ENCODE results near the gene POLRMT.
A peak's percentile ranks its signal among the peaks of the same experiment; 100 is the strongest.
"Not testable (repeated sequence)": the region's sequence is repeated elsewhere in the genome, so short reads cannot be mapped to it uniquely, and the experiment has no call there.

Gene POLRMT

DNA sequence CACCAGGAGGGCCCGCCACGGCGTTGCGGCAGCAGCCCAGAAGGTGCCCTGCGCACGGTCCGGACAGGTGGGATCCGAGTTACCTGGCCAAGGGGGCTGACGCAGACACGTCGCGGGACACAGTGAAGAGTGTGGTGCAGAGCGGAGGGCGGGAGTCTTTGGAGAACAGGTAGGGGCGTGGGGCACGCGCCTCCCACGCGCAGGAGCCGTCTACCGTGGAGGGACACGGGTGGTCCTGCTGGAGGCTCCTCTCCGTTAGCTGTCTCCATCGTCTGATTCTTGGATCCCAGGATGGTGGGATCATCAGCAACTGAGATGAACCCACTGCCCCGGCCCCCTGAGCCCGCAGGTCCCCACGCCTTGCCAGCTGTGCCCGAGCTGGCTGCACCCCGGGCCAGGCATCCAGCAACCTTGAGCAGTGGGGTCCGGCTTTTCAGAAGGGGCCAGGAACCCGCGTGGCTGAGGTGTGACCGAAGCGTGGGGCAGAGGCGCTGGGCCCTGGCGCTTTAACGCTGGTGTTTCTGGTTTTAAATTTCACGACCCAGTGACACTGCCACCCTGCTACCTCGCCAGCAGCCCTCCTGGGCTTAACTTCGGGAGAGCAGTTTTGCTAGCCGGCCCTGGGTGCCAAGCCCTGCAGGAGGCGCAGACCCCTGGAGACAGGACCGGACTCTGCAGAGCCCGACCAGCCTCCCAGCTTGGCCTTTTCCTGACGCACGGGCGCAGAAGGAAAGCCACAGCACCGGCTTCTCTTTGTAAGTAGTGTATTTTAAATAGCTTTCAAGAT is 13.6 kb upstream of the POLRMT start:
- no peak for DNase-seq

DNA sequence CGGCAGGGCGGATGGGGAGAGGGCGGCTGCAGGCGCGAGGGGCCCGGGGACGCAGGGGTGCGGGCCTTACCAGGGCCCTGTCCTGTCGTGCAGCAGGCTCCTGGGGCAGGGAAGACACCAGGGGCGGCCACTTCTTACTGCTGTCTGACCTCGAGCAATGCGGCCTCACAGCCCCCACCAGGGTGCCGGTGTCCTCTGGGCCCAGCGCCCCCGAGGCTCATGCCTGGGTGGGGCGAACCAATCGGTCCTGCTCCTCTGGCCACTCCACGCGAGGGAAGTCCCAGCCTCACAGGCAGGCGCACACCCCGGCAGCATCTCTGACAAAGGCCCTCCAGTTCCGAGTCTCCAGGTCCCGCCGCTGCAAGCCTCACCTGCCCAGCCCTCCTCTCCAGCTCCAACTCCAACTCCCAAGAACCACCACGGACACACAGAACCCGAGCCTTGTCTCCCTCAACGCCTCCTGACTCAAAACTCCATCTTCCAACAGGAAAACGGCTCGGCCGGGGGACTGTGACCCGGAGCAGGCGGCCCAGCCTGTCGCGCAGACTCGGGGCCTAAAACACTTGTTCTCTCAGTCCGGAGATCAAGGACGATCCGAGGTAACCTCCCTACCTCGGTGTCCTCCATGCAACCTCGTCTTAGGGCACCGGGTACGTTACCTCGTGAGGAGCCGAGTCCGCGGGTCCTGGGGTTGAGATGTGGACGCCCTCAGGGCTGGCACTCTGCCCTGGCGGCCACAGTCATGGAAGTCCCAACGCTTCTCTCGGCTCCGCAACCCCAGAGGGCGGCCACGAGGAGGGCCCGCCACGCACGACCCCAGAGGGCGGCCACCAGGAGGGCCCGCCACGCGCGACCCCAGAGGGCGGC is 12.8 kb upstream of the POLRMT start:
- DNase-seq, result no peak

DNA sequence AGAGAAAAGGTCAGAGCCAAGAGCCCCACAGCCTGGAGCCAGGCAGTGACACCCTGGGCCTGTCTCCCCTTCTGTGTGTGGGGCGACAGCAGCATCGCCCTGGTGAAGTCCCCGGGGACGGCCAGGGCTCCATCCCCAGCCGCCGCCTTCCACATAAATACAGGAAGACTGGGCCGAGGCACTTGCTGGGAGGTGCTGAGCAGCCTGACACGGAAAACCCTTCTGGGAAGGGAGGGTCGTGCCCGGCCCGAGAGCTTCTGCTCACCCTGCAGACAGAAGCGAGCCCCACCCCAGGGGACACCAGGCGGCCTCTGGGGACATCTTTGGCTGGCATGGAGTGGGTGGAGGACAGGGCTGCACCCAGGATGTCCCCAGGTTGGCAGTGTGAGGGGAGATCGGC is 11.5 kb upstream of the POLRMT start:
- no peak for DNase-seq

DNA sequence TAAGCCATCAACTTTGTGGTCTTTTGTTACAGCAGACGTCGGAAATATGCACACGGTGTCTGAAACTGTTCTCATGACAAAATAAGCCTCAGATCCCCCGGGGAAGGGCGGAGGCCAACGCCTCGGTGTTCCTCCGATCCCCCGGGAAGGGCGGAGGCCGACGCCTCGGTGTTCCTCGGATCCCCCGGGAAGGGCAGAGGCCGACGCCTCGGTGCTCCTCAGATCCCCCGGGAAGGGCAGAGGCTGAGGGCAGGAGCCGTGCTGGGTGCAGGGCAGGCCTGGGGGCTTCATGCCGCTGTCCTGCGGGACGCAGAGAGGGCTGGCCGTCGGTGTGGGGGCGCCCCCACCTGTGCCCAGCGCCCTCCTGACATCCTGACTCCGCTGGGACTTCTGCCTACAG is 11.0 kb upstream of the POLRMT start:
- DNase-seq, result no peak

DNA sequence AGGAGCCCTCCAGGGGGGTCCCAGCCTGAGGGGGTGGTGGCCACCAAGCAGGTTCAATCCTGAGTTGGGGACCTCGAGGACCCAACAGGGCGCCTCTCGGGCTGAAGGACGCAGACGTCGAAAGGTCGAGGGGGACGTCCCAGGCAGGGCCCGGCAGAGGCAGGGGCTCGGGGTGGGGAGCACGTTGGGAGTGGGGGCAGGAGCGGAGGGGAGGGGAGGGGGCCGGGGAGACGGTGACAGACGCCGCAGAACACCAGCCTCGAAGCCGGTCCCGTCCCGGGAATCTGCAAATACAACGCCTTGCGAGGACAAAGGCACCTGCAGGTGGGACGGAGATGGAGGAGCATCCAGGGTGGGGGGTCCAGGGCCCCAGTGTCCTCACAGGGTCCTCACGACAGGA is 10.4 kb upstream of the POLRMT start:
- DNase-seq, result no peak

DNA sequence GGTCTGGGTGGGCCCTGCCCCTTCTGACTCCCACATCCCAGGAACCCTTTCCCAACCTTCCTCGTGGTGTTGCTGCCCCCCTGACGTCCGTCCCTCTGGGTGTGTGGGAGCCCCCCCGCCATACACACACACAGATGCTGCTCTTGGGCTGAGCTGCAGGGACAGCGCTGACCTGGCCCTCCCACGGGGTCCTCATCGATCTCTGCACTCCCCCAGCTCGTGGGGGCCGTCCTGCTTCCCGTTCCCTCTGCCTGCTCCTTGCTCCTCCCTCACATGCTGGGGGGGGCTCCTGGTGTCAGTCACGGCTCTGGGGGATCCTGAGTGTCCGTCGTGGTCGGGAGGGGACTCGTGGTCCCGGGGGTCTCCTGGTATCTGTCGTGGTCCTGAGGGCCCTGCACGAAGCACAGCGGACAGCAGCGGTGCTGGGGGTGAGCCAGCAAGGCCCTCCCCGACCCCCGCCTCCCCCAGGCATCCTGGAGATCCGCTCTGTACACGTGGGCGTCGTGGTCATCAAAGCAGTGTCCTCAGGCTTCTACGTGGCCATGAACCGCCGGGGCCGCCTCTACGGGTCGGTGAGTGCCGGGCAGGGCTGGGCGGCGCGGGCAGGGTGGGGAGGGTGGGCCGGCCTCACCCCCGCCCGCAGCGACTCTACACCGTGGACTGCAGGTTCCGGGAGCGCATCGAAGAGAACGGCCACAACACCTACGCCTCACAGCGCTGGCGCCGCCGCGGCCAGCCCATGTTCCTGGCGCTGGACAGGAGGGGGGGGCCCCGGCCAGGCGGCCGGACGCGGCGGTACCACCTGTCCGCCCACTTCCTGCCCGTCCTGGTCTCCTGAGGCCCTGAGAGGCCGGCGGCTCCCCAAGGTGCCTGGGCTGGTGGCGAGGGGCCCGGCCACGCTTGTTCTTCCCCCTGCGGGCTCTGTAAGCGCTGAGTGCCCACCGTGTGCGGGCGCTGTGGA is 9.7 kb upstream of the POLRMT start:
- no peak for DNase-seq

DNA sequence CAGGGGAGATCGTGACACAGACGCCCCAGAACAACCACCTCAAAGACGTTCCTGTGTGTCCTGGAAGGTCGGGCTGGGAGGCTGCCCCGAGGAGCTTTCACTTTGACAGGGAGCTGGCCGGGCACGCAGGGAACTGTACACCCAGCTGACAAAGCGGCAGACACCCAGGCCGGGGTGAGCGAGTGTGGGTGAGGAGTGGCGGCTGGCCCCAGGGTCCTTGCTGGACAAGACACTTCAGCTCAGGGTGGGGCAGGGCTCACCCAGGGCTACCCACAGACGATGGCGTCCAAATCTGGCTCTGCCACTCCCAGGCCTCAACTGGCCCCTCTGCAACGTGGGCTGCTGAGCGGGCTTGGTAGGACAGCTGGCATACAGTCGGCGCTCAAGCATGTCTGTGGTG is 8.4 kb upstream of the POLRMT start:
- no peak for DNase-seq

DNA sequence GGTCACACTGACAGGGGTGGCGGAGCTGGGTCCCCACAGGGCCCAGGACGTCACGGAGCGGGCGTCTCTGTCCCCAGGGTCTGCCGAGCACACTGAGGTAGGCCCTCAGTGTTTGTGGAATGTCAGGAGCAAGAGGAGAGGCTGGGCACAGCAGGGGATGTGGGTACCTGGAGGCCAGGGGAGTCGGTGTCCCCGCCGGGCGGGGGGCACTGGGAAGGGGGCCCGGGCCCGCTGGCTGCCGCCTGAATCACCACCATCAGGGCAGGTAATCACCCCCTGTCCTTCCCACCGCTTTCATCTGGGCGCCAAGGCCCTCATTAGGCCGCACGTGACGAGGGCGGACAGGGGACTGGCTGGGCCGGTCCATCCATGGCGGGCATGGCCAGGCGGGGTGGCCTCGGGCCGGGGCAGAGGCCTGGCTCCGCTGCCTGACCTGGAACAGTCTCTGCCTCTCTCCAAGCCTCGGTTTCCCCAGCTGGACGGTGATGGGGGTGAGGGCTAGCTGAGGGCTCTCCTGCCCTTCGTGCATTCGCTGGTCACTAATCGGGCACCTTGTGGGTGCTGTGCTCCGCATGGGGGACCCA is 7.4 kb upstream of the POLRMT start:
- no peak for DNase-seq

DNA sequence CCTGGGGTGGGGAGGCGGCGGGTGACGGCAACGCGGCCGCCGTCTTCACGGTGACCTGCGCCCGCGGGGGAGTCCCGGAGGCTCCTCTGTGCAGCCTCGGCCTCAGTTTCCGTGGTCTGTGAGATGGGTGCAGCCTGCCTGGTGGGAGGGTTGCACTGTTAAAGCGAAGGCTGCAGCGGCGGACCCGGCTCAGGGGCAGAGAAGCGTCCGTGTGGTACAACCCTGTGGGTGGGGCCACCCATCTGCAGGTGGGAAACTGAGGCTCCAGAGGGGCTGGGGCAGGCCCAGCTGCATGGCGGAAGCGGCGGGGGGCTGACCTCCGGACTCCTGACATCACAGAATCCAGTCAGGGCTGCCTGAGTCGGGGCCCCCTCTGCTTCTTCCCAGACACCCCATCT is 6.8 kb upstream of the POLRMT start:
- DNase-seq, result no peak

DNA sequence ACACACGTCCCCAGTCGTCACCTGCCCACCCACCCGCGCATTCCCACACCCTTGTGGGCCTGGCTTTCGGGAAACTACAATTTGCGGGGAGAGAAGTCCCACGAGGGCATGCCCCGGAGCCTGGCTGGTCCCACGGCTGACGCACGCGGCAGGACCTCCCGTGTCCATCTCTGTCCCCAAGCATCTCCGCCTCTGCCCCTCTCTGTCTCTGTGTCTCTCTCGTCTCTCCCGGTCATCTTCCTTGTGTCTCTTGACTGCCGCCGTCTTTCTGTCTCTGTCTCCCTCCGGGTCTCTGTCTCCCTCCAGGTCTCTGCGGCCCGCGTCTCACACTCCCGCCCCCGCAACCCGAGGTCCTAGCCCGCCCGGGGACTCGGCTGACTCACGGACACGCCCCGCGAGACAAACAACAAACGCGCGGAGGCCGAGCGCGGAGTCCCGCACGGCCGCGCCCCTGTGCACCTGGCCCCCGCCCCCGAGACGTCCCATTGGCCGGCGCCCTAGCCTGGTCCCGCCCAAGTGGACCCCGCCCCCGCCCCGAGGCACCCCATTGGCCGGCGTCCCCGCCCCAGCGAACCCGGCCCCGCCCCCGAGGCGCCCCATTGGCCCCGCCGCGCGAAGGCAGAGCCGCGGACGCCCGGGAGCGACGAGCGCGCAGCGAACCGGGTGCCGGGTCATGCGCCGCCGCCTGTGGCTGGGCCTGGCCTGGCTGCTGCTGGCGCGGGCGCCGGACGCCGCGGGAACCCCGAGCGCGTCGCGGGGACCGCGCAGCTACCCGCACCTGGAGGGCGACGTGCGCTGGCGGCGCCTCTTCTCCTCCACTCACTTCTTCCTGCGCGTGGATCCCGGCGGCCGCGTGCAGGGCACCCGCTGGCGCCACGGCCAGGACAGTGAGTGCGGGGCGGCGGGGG is 6.2 kb upstream of the POLRMT start, which contains the start of gene FGF22:
TSS of gene FGF22 (plus strand) at position 627 of the 908 bp plus-strand sequence. CDS start at position 674, 47 bp downstream.
- peak; percentile 25 for DNase-seq

DNA sequence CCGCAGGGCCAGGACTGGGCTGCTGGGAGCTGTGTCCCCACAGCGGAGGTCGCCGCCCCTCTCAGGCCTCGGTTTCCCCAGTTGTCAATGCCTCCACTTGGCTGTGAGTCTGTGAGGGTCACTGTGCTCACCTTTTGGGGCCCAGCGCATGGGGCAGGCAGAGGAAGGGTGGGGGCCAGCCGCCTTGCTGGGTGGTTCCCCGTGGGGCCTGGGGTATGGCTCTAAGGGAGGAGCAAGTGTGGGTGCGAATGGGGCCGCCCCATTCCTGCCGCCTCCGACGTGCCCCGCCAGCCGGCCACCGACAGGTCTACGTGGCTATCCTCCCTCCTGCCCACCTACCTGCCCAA is 5.5 kb upstream of the POLRMT start:
- no peak for DNase-seq

DNA sequence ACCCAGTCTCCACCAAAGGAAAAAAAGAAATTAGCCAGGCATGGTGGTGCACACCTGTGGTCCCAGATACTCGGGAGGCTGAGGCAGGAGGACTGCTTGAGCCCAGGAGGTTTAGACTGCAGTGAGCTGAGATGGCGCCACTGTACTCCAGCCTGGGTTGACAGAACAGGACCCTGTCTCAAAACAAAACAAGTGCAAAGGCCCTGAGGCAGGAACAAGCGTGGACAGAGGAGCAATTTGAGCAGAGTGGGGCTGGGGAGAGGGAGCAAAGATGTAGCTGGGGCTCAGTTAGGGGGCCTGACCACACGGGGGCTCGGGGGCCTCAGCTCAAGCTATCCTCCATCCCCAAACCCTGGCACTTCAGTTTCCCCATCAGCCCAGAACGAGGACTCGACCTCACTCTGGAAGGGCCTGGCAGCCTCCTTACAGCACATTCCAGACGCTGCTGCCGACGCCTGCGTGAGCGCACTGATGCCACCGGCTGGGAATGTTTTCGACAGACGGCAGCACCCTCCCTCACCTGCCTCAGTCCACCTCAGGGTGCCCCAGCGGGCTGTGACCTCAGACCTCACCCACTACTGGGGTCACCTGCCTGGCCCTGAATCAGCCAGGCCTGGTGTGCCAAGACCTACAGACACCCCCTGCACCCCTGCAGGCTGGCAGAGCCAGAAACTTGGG is 1.8 kb upstream of the POLRMT start:
- DNase-seq, result no peak

DNA sequence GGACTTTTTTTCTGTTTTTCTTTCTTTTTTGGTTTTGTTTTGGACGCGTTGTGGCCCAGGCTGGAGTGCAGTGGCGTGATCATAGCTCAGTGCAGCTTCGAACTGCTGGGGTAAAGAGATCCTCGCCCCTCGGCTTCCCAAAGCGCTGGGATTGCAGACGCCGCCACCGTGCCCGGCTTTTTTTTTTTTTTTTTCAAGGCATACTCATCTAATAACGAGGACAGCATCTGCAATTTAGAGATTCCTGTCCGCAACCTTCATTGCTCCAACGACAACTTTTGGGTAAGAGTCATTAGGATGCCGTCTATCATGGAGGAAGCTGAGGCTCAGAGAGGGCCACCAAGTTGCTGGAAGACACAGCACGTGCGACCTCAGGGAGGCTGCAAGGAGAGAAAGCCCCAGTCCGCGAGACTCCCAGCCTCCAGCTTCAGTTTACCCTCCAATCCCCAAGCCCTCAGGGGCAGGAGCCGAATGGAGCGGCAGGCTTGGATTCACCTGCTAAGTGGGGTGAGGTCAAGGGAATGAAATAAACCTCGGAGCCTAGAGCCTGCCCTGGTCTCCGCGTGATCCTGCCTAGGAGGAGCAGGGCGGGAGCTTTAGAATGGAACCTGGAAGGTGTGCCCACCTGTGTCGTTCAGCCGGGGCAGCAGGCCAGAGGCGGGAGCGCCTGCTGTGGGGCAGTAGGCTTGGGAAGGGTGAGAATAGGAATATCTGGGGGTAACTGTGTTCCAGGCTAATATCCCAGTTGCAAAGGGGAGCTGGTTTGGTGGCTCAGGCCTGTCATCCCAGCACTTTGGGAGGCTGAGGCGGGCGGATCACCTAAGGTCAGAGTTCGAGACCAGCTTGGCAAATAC is 676 bp upstream of the POLRMT start:
- DNase-seq, result no peak

DNA sequence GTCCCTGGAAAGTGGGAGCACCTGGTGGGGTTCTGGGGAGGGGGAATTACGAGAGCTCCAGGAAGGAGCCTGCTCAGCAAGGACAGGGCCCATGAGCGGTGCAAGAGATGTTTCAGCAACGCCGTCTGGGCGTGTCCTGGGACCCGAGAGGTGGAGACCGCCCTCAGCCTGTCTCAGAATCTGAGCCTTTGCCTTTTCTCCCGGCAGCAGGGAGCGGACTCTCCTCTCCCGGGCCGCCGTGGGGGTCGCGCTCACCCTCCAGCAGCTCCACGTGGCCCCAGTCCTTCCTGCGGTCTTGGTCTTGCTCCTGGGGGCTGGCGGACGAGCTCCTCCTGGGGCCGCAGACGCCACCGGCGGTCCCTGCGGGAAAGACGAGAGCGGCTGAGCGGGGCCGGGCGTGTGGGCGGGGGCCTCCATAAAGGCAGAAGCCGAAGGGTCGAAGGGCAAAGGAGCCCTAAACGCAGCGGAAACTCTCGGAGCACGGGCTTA is 714 bp downstream of the POLRMT start:
- no peak for DNase-seq

DNA sequence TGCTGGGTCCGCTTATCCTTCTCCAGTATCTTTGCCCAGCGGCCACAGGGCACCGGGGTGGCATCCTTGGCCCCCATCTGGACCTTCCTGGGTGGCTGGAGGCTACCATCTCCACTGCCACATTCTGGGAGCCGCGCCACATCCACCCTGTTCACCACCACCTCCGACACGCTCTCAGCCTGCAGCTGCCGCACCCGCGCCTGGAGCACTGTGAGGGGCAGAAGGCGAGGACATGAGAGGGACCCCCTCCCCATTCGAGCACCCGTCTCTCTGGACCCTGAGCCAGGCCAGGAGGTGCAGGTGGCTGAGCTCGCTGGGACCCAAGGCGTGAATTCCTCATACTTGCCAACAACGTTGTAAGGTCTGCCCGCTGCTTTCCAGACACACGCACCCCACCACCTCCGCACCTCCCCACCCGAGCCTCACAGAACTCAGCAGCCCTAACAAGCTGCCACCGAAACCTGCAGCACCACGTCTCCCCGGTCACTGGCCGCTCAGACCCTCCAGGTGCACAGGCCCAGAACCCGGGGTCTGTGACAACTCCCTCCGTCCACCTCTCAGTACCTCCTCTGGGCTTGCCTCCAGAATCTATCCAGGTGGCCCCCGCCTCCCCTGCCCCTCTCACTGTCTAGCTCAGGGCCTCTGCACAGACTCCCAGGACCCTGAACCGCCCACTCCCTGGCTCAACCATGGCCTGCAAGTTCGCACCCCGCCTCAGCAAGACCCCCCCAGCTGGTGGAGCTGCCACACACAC is 3.2 kb downstream of the POLRMT start:
- no peak for DNase-seq

DNA sequence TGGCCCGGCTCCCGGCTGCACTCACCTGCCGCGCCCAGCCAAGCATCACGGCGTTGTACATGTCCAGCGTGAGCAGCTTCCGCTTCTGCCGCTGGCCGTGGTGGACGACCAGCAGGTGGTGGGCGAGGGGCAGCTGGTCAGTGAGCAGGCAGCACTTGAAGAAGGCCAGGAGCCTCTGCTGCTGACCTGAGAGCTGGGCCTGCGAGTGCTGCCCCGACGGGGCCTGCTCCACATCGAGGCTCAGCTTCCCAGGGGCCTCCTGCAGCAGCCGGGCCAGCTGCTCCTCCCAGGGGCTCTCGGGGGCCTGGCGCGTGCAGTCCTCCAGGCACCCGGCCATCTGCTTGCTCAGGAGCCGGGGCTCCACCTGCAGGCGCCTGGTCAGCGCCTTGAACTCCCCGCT is 3.8 kb downstream of the POLRMT start:
- not testable (repeated sequence) for DNase-seq

DNA sequence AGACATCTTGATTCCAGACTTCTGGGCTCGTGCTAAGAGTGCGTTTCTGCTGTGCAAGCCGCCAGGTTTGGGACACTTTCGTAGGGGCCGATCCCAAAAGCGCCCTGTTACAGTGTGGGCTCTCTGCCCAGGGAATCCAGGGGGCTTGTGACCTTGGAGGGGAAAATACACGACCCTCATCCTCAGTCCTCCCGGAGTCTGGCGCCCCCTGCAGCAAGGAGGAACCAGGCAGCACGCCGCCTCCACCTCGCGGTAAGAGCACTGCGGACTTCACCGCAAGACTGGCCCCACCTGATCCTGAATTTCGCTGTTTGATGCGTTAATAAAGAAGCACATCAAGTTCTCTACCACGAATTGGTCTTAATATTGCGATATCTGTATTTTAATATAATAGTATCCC is 5.2 kb downstream of the POLRMT start:
- DNase-seq, result no peak

DNA sequence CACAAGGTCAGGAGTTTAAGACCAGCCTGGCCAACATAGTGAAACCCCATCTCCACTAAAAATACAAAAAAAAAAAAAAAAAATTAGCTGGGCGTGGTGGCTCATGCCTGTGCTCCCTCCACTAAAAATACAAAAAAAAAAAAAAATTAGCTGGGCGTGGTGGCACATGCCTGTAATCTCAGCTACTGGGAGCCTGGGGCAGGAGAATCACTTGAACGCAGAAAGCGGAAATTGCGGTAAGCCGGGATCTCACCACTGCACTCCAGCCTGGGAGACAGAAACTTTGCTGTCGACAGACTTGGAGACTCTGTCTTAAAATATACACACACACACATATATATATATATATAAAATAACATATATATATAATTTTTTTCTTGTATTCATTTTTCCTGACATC is 6.8 kb downstream of the POLRMT start:
- not testable (repeated sequence) for DNase-seq

DNA sequence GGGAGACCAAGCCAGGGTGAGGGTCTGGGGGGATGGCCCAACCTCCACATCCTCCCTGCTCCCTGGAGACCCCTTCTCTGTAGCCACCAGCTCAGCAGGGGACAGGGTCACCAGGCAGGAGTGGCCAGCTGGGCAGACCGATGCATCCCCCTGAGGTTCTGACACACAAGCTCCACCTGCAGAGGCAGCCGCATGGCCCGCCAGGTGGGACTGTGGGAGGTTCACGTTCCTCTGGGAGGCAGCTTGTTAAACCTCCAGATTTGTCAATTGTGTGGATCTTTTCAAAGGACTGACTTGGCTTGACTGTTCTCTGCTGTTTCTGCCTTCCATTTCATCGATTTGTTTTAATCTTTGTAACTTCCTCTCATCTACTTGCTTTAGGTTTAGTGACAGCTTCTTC is 8.1 kb downstream of the POLRMT start:
- DNase-seq, result no peak

All from DMS79 treated with DMSO at 0.1 percent for 48 hours (cell line).